Common myeloid progenitor, CD34-positive (primary cell): Measurements from ENCODE around the gene HTRA3.

Experiments
- CTCF ChIA-PET: fragments of 350-600 bp; sonication (Branson Sonifier 250); formaldehyde crosslinking; loops from one replicate; lab custom pipeline; 2021; ENCODE audit warnings: antibody characterized with exemption; lab: Charles Lee
- POLR2A ChIA-PET: fragments of 350-600 bp; sonication (Branson Sonifier 250); formaldehyde crosslinking; loops from one replicate; lab custom pipeline; 2021; ENCODE audit warnings: antibody characterized with exemption; lab: Charles Lee
- DNase-seq, 3 donors: peaks; one replicate each; pipeline versions ENCODE4 v3.0.0 to v3.0.0-alpha.2; 2013
- H3K27ac ChIP-seq, 2 experiments: 1 replicate in 1 of 2; 2 replicates in 1 of 2; pipeline ENCODE4 v1.7.0; 2013; ENCODE audit warnings: inconsistent platforms in 2 of 2, low read length in 2 of 2, mild to moderate bottlenecking in 2 of 2, low read depth in 1 of 2, moderate library complexity in 1 of 2; ENCODE audit not compliant: severe bottlenecking in 2 of 2, insufficient read depth in 1 of 2, poor library complexity in 1 of 2
- H3K27me3 ChIP-seq, 5 experiments: replicated peaks in 2 of 5; 1 replicate in 3 of 5; 2 replicates in 2 of 5; pipeline versions ENCODE4 v1.6.1 to v1.7.0; 2013; ENCODE audit warnings: low read length in 4 of 5, mild to moderate bottlenecking in 2 of 5, moderate library complexity in 2 of 5, inconsistent platforms in 1 of 5; ENCODE audit not compliant: insufficient read depth in 5 of 5, control insufficient read depth in 4 of 5
- H3K36me3 ChIP-seq, 4 experiments: 1 replicate in 2 of 4; 2 replicates in 2 of 4; pipeline versions ENCODE4 v1.6.1 to v1.7.0; 2013; ENCODE audit warnings: low read length in 3 of 4, control low read depth in 1 of 4, mild to moderate bottlenecking in 1 of 4; ENCODE audit not compliant: control insufficient read depth in 4 of 4, insufficient read depth in 4 of 4
- H3K4me1 ChIP-seq, 4 experiments: 1 replicate in 3 of 4; 2 replicates in 1 of 4; pipeline versions ENCODE4 v1.6.1 to v1.7.1; 2013; ENCODE audit warnings: low read length in 3 of 4, mild to moderate bottlenecking in 3 of 4, control low read depth in 1 of 4, inconsistent platforms in 1 of 4, moderate library complexity in 1 of 4; ENCODE audit not compliant: control insufficient read depth in 4 of 4, insufficient read depth in 4 of 4; ENCODE audit errors: control extremely low read depth in 1 of 4
- H3K4me3 ChIP-seq, 7 experiments: 1 replicate in 4 of 7; 2 replicates in 3 of 7; pipeline versions ENCODE4 v1.5.1 to v1.7.0; 2013; ENCODE audit warnings: mild to moderate bottlenecking in 7 of 7, low read length in 6 of 7, moderate library complexity in 6 of 7, inconsistent platforms in 2 of 7, low read depth in 2 of 7, control low read depth in 1 of 7; ENCODE audit not compliant: insufficient read depth in 4 of 7, control insufficient read depth in 1 of 7; ENCODE audit errors: extremely low read depth in 1 of 7
- H3K9me3 ChIP-seq, 5 experiments: 1 replicate in 4 of 5; 2 replicates in 1 of 5; pipeline versions ENCODE4 v1.6.1 to v1.7.1; 2013; ENCODE audit warnings: low read length in 4 of 5, mild to moderate bottlenecking in 2 of 5, inconsistent platforms in 1 of 5, low read depth in 1 of 5, moderate library complexity in 1 of 5; ENCODE audit not compliant: control insufficient read depth in 4 of 5, insufficient read depth in 2 of 5; ENCODE audit errors: control extremely low read depth in 1 of 5
- WGBS: methylation state at CpG from one replicate; pipeline ENCODE4 v1.1.5; 2013; ENCODE audit not compliant: insufficient coverage; 5-methylcytosine and 5-hydroxymethylcytosine counted together

The HTRA3 gene

GRCh38 chr4:8270912-8271815 is 1.6 kb downstream of the HTRA3 start:
- DNase-seq: no peak
- POLR2A ChIA-PET: no interaction called here
- peak overlapping the region in 1 of 7 experiments; percentile 68 for H3K4me3 ChIP-seq
- no peaks in the 10 kb centered on the region for H3K9me3 ChIP-seq
- WGBS: 94% methylated on average over 25 of the region's 27 CpGs
- H3K27ac ChIP-seq: no peak overlapping the region
- peaks cover 0 to 11% (median 3%) of the 10 kb centered on the region in 5 experiments for H3K27me3 ChIP-seq
- peaks cover 0 to 82% (median 71%) of the 10 kb centered on the region in 4 experiments for H3K4me1 ChIP-seq
- CTCF ChIA-PET: interaction anchor here (0.6 to 2.1 kb wide), 7 partner anchors 26 to 133 kb away, joined by 3 to 6 read pairs (median 3); no protein-coding TSS in a partner anchor
- H3K36me3 ChIP-seq: peaks cover 0 to 4% (median 0%) of the 10 kb centered on the region in 4 experiments

- Histone ChIP-seq H3K27ac (no peak overlapping the region), H3K9me3 (no peaks in the 10 kb centered on the region), H3K36me3 (peaks cover 0 to 4% (median 0%) of the 10 kb centered on the region in 4 experiments), H3K4me1 (peaks cover 0 to 88% (median 78%) of the 10 kb centered on the region in 4 experiments), H3K4me3 (no peak overlapping the region), H3K27me3 (peaks cover 0 to 11% (median 3%) of the 10 kb centered on the region in 5 experiments)
- 97% methylated on average over 7 of the region's 10 CpGs for WGBS
- POLR2A ChIA-PET: no interaction called here
- DNase-seq: no peak
- CTCF ChIA-PET: interaction anchor here (0.6 to 1.0 kb wide), 4 partner anchors 27 to 70 kb away, joined by 3 to 4 read pairs (median 3); no protein-coding TSS in a partner anchor
Observed at GRCh38 chr4:8271821-8272220, 2.3 kb downstream of the HTRA3 start.

- H3K4me1 ChIP-seq: peaks cover 0 to 91% (median 81%) of the 10 kb centered on the region in 4 experiments
- peaks cover 0 to 4% (median 0%) of the 10 kb centered on the region in 4 experiments for H3K36me3 ChIP-seq
- DNase-seq: peak in 2 of 3 donors; percentile 45 to 47
- no peak overlapping the region for H3K27ac ChIP-seq
- CTCF ChIA-PET: no interaction called here
- H3K4me3 ChIP-seq: peak overlapping the region in 2 of 7 experiments; percentile 33 to 34
- WGBS: 55% methylated on average over 27 of the region's 30 CpGs
- H3K27me3 ChIP-seq: peaks cover 0 to 11% (median 3%) of the 10 kb centered on the region in 5 experiments
- POLR2A ChIA-PET: interaction anchor here (1.0 kb wide), 1 partner anchor 11 kb away, joined by 3 read pairs; no protein-coding TSS in a partner anchor
- no peaks in the 10 kb centered on the region for H3K9me3 ChIP-seq
Observed at GRCh38 chr4:8272472-8273428, 3.2 kb downstream of the HTRA3 start.

- Histone ChIP-seq H3K4me1 (peaks cover 0 to 98% (median 88%) of the 10 kb centered on the region in 4 experiments), H3K27me3 (peaks cover 0 to 11% (median 3%) of the 10 kb centered on the region in 5 experiments), H3K27ac (no peak overlapping the region), H3K4me3 (no peak overlapping the region), H3K36me3 (peaks cover 0 to 4% (median 0%) of the 10 kb centered on the region in 4 experiments), H3K9me3 (no peaks in the 10 kb centered on the region)
- WGBS: 64% methylated on average over 6 of the region's 13 CpGs
- ChIA-PET POLR2A (interaction anchor here (1.0 kb wide), 1 partner anchor 12 kb away, joined by 3 read pairs; no protein-coding TSS in a partner anchor), CTCF (no interaction called here)
- DNase-seq: no peak
Observed at GRCh38 chr4:8273450-8273849, 3.9 kb downstream of the HTRA3 start.

- 89% methylated on average over 20 of the region's 21 CpGs for WGBS
- H3K36me3 ChIP-seq: peaks cover 0 to 4% (median 0%) of the 10 kb centered on the region in 4 experiments
- H3K4me3 ChIP-seq: no peak overlapping the region
- no peaks in the 10 kb centered on the region for H3K9me3 ChIP-seq
- H3K27me3 ChIP-seq: peaks cover 0 to 11% (median 3%) of the 10 kb centered on the region in 5 experiments
- POLR2A ChIA-PET: no interaction called here
- H3K4me1 ChIP-seq: peaks cover 0 to 98% (median 92%) of the 10 kb centered on the region in 4 experiments
- CTCF ChIA-PET: interaction anchor here (1.4 to 5.0 kb wide), 3 partner anchors 8 to 129 kb away, joined by 3 to 34 read pairs (median 24); no protein-coding TSS in a partner anchor
- DNase-seq: no peak
- H3K27ac ChIP-seq: no peak overlapping the region
Observed at GRCh38 chr4:8274066-8274652, 4.6 kb downstream of the HTRA3 start.
